H1 (cell line): ENCODE data around the gene RPN2. TPM values are rescaled to one million over a fixed set of nuclear protein-coding genes. Genes with fewer than 3 reads are reported as not detected.

Source experiments
- BRCA1 ChIP-seq: IDR thresholded peaks from 2 replicates; pipeline ENCODE4 v1.6.1; 2012; ENCODE audit warnings: low read depth, low read length, improper control_type of control experiment
- CEBPB ChIP-seq: IDR thresholded peaks from 2 replicates; pipeline ENCODE4 v1.6.1; 2012; ENCODE audit warnings: low read depth, low read length
- CHD7 ChIP-seq: fragments of 300-600 bp; sonication (generic); IDR thresholded peaks from 2 replicates; pipeline ENCODE4 v1.7.1; 2012; ENCODE audit warnings: low read length, moderate library complexity, mild to moderate bottlenecking, inconsistent platforms; ENCODE audit not compliant: insufficient replicate concordance
- E2F6 ChIP-seq: IDR thresholded peaks from 2 replicates; pipeline ENCODE4 v1.6.1; 2012; ENCODE audit warnings: inconsistent platforms
- GTF2F1 ChIP-seq: IDR thresholded peaks from 2 replicates; pipeline ENCODE4 v1.6.1; 2012; ENCODE audit warnings: low read depth, low read length, improper control_type of control experiment, borderline replicate concordance
- HDAC2 ChIP-seq, 2 experiments: fragments of 300-600 bp in 1 of 2; sonication (generic) in 1 of 2; IDR thresholded peaks; 2 replicates each; pipeline ENCODE4 v1.6.1; 2011 to 2012; ENCODE audit warnings: low read depth in 2 of 2, low read length in 2 of 2, mild to moderate bottlenecking in 2 of 2, moderate library complexity in 2 of 2, borderline replicate concordance in 1 of 2, inconsistent platforms in 1 of 2
- NANOG ChIP-seq: IDR thresholded peaks from 2 replicates; pipeline ENCODE4 v1.6.1; 2011; ENCODE audit warnings: low read length, low read depth, mild to moderate bottlenecking, inconsistent platforms; ENCODE audit not compliant: insufficient read depth, poor library complexity, severe bottlenecking
- NRF1 ChIP-seq: IDR thresholded peaks from 2 replicates; pipeline ENCODE4 v1.6.1; 2011; ENCODE audit warnings: mild to moderate bottlenecking, low read depth, low read length, improper control_type of control experiment
- POLR2AphosphoS5 ChIP-seq: IDR thresholded peaks from 2 replicates; pipeline ENCODE4 v1.6.1; 2011; ENCODE audit warnings: low read depth, low read length
- RNF2 ChIP-seq: fragments of 200-900, 300-1000 bp; sonication (generic); IDR thresholded peaks from 2 replicates; pipeline ENCODE4 v1.7.1; 2016; ENCODE audit warnings: borderline replicate concordance, low read depth, mild to moderate bottlenecking, antibody characterized with exemption, low read length; ENCODE audit not compliant: poor library complexity, severe bottlenecking; ENCODE audit errors: missing control alignments
- SIRT6 ChIP-seq: IDR thresholded peaks from one replicate; pipeline ENCODE4 v1.7.1; 2012; ENCODE audit warnings: low read length, inconsistent platforms
- polyA plus RNA-seq, 7 experiments: library from polyadenylated mRNA; depleted of rRNA in 3 of 7; stranded (reverse) in 5 of 7; unstranded in 2 of 7; fragments of >200 nt in 5 of 7; fragments of 200-250 nt in 2 of 7; gene quantifications; 1 replicate in 5 of 7; 2 replicates in 1 of 7; 4 replicates in 1 of 7; pipeline versions ENCODE4 v1.2.1 to v1.2.3, GENCODE V29; 2011 to 2013; ENCODE audit warnings: missing spikeins in 2 of 7, mixed read lengths in 2 of 7
- total RNA-seq: library from RNA; stranded (reverse); fragmentation: NEBNext Ultra II Directional; extraction: Animal tissue kit (Norgen Biotek cat#: 25700); gene quantifications from 2 replicates; pipeline ENCODE4 v1.2.1, GENCODE V29; 2021

The RPN2 gene
- total and polyA plus RNA-seq, 2 of the 8 experiments (the other 6 are each of a cell fraction or from before 2014, with no cell fraction given), result 236 to 379 TPM

- TF ChIP-seq CHD7, result no peak
- TF ChIP-seq GTF2F1, result no peak
- no peak for TF ChIP-seq BRCA1
- TF ChIP-seq SIRT6, result no peak
- TF ChIP-seq E2F6, result no peak
- no peak for TF ChIP-seq NANOG
- no peak for TF ChIP-seq NRF1
- no peak for TF ChIP-seq RNF2
- TF ChIP-seq CEBPB, result no peak
- no peak for TF ChIP-seq POLR2AphosphoS5
- no peak for TF ChIP-seq HDAC2 (IDR thresholded peaks at IDR 0.05; ENCODE audit: borderline replicate concordance in 1 of 2, low read depth in 2 of 2, low read length in 2 of 2)
Observed at GRCh38 chr20:37133952-37134351, 45.2 kb upstream of the RPN2 start (continued).
